ENCODE measurements around the gene VDAC2.
"Not testable (repeated sequence)": the region's sequence is repeated elsewhere in the genome, so short reads cannot be mapped to it uniquely, and the experiment has no call there.

Gene VDAC2

DNA sequence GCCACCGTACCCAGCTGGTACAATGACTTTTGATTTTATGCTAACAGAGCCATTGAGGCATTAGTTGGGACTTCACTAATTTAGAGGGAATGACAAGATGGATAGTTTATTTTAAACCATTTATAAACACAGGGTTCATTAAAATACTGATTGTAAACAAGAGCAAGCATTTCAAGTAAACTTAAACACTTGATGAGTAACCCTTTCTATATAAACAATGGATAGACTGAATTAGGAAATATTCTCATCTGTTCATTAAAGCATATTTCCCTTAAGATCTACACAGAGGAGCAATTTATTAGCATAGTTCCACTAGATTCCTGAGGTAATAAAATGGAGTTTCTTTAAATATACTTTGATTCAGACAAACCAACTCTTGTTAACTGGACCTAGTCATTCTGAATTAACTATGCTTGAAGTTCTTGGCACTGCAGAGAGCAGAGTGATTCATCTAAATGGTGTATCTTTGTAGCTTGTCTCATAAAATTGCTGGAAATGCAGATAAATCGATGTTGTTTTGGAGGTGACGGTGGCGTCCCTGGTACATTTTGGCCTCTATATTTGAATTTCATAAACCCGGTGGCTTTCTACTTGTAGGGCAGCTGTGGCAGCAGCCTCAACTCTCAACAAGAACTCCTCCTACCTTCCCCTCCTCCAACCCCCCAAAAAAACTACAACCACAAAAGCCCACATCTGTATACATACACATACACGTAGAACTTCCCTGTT is 15.4 kb upstream of the VDAC2 start:
- Histone ChIP-seq H3K4me3 (IDR thresholded peaks at IDR 0.05; ENCODE audit: insufficient read depth, low read depth, low read length) (no peak overlapping the region), H3K9ac (no peak overlapping the region), H3K36me3 (ENCODE audit: insufficient read depth) (no peaks in the 10 kb centered on the region), H4K20me1 (ENCODE audit: insufficient read depth) (no peaks in the 10 kb centered on the region), H3K27ac (no peak overlapping the region), H3K79me2 (ENCODE audit: insufficient read depth, low read depth) (no peaks in the 10 kb centered on the region), H3K4me1 (ENCODE audit: low read depth, poor library complexity, severe bottlenecking) (no peaks in the 10 kb centered on the region), H3K27me3 (ENCODE audit: insufficient read depth, low read depth) (no peaks in the 10 kb centered on the region), H3K4me2 (no peak overlapping the region), H2AFZ (ENCODE audit: low read depth) (no peak overlapping the region)
- TF ChIP-seq CTCF (conservative IDR thresholded peaks at IDR 0.05; ENCODE audit: low read depth, low read length) = no peak

GRCh38 chr10:75197066-75197465 is 13.5 kb upstream of the VDAC2 start:
- no peak overlapping the region for H3K27ac ChIP-seq

GRCh38 chr10:75197906-75198305 is 12.7 kb upstream of the VDAC2 start:
- no peaks in the 10 kb centered on the region for H3K4me1 ChIP-seq (ENCODE audit: low read depth, poor library complexity, severe bottlenecking)
- H3K27me3 ChIP-seq (ENCODE audit: insufficient read depth, low read depth) = no peaks in the 10 kb centered on the region
- H3K27ac ChIP-seq = no peak overlapping the region
- no peak overlapping the region for H3K4me2 ChIP-seq
- TF ChIP-seq CTCF (conservative IDR thresholded peaks at IDR 0.05; ENCODE audit: low read depth, low read length) = no peak
- no peak overlapping the region for H3K9ac ChIP-seq
- H2AFZ ChIP-seq (ENCODE audit: low read depth) = no peak overlapping the region
- H3K36me3 ChIP-seq (ENCODE audit: insufficient read depth) = no peaks in the 10 kb centered on the region
- no peak overlapping the region for H3K4me3 ChIP-seq (IDR thresholded peaks at IDR 0.05; ENCODE audit: insufficient read depth, low read depth, low read length)
- no peaks in the 10 kb centered on the region for H4K20me1 ChIP-seq (ENCODE audit: insufficient read depth)
- H3K79me2 ChIP-seq (ENCODE audit: insufficient read depth, low read depth) = no peaks in the 10 kb centered on the region

More at GRCh38 chr10:75197066-75197465, 13.5 kb upstream of the VDAC2 start:
- Histone ChIP-seq H3K4me1 (ENCODE audit: low read depth, poor library complexity, severe bottlenecking) (no peaks in the 10 kb centered on the region), H4K20me1 (ENCODE audit: insufficient read depth) (no peaks in the 10 kb centered on the region), H3K4me3 (IDR thresholded peaks at IDR 0.05; ENCODE audit: insufficient read depth, low read depth, low read length) (no peak overlapping the region), H3K4me2 (no peak overlapping the region), H2AFZ (ENCODE audit: low read depth) (no peak overlapping the region), H3K27me3 (ENCODE audit: insufficient read depth, low read depth) (no peaks in the 10 kb centered on the region), H3K36me3 (ENCODE audit: insufficient read depth) (no peaks in the 10 kb centered on the region), H3K79me2 (ENCODE audit: insufficient read depth, low read depth) (no peaks in the 10 kb centered on the region), H3K9ac (no peak overlapping the region)
- TF ChIP-seq CTCF (conservative IDR thresholded peaks at IDR 0.05; ENCODE audit: low read depth, low read length) = no peak

DNA sequence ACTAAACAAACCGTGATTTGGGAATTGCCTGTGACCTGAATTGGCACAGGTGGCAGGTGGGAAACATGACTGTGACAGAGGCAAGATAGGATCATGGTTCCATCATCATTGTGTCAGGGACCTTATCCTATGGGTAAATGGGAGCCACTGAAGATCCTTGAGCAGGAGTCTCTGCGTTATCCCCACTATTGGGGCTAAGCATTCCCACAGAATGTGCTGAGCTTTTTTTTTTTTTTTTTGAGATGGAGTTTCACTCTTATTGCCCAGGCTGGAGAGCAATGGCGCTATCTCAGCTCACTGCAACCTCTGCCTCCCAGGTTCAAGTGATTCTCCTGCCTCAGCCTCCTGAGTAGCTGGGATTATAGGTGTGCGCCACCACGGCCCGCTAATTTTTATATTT is 10.6 kb upstream of the VDAC2 start:
- H3K79me2 ChIP-seq (ENCODE audit: insufficient read depth, low read depth); H4K20me1 ChIP-seq (ENCODE audit: insufficient read depth); H2AFZ ChIP-seq (ENCODE audit: low read depth); H3K4me2 ChIP-seq; H3K4me3 ChIP-seq (IDR thresholded peaks at IDR 0.05; ENCODE audit: insufficient read depth, low read depth, low read length); H3K27me3 ChIP-seq (ENCODE audit: insufficient read depth, low read depth); H3K9ac ChIP-seq; H3K27ac ChIP-seq; H3K4me1 ChIP-seq (ENCODE audit: low read depth, poor library complexity, severe bottlenecking); H3K36me3 ChIP-seq (ENCODE audit: insufficient read depth): not testable (repeated sequence)

- H3K27me3 ChIP-seq (ENCODE audit: insufficient read depth, low read depth) = no peaks in the 10 kb centered on the region
- no peak overlapping the region for H3K9ac ChIP-seq
- H3K36me3 ChIP-seq (ENCODE audit: insufficient read depth) = no peaks in the 10 kb centered on the region
- H3K4me3 ChIP-seq (IDR thresholded peaks at IDR 0.05; ENCODE audit: insufficient read depth, low read depth, low read length) = no peak overlapping the region
- H3K79me2 ChIP-seq (ENCODE audit: insufficient read depth, low read depth) = no peaks in the 10 kb centered on the region
- H2AFZ ChIP-seq (ENCODE audit: low read depth) = no peak overlapping the region
- H3K4me2 ChIP-seq = no peak overlapping the region
- TF ChIP-seq CTCF (conservative IDR thresholded peaks at IDR 0.05; ENCODE audit: low read depth, low read length) = no peak
- no peaks in the 10 kb centered on the region for H4K20me1 ChIP-seq (ENCODE audit: insufficient read depth)
- no peak overlapping the region for H3K27ac ChIP-seq
- H3K4me1 ChIP-seq (ENCODE audit: low read depth, poor library complexity, severe bottlenecking) = no peaks in the 10 kb centered on the region
Measured at GRCh38 chr10:75201793-75202307, 8.7 kb upstream of the VDAC2 start.

All from KMS-11 (cell line).